Upper lobe of right lung (tissue), 1 donor: Measurements from ENCODE around the gene COQ8B. TPM values are rescaled to one million over a fixed set of nuclear protein-coding genes. Genes with fewer than 3 reads are reported as not detected.

Experiments
- ATAC-seq: fragments of 200-7000 bp; cut with Tn5 transposase; one replicate; pipeline ENCODE4 v1.9.1; 2020; ENCODE audit warnings: mild to moderate bottlenecking, moderate library complexity
- DNase-seq: peaks from one replicate; pipeline ENCODE4 v3.0.0-alpha.2; 2020
- H3K27ac ChIP-seq: fragments of 200-600 bp; one replicate; pipeline ENCODE4 v1.8.0; 2022
- H3K27me3 ChIP-seq: fragments of 200-600 bp; one replicate; pipeline ENCODE4 v1.8.0; 2022; ENCODE audit warnings: mild to moderate bottlenecking
- H3K36me3 ChIP-seq: fragments of 200-600 bp; one replicate; pipeline ENCODE4 v1.8.0; 2022
- H3K4me1 ChIP-seq: fragments of 200-600 bp; one replicate; pipeline ENCODE4 v1.8.0; 2022
- H3K4me3 ChIP-seq: fragments of 200-600 bp; one replicate; pipeline ENCODE4 v1.8.0; 2022; ENCODE audit warnings: mild to moderate bottlenecking
- H3K9me3 ChIP-seq: fragments of 200-600 bp; one replicate; pipeline ENCODE4 v1.8.0; 2022
- CTCF ChIP-seq: fragments of 200-600 bp; IDR thresholded peaks from one replicate; pipeline ENCODE4 v1.8.0; 2022; ENCODE audit warnings: antibody characterized with exemption
- intact Hi-C: fragments of 100-400 bp; cut with DNase I; formaldehyde crosslinking; loops from one replicate; pipeline ENCODE4 v1.11.0; 2022
- total RNA-seq: library from RNA; stranded (reverse); fragmentation: NEBNext Ultra II Directional; extraction: Animal tissue kit (Norgen Biotek cat#: 25700); gene quantifications from one replicate; pipeline ENCODE4 v1.2.1, GENCODE V29; 2021
- donor health status: DM: no; HTN: yes; CAD: no; lungs with severe emphysema.

The COQ8B gene
- total RNA-seq, 1 donor from 2014 or later: 43.6 TPM

DNA sequence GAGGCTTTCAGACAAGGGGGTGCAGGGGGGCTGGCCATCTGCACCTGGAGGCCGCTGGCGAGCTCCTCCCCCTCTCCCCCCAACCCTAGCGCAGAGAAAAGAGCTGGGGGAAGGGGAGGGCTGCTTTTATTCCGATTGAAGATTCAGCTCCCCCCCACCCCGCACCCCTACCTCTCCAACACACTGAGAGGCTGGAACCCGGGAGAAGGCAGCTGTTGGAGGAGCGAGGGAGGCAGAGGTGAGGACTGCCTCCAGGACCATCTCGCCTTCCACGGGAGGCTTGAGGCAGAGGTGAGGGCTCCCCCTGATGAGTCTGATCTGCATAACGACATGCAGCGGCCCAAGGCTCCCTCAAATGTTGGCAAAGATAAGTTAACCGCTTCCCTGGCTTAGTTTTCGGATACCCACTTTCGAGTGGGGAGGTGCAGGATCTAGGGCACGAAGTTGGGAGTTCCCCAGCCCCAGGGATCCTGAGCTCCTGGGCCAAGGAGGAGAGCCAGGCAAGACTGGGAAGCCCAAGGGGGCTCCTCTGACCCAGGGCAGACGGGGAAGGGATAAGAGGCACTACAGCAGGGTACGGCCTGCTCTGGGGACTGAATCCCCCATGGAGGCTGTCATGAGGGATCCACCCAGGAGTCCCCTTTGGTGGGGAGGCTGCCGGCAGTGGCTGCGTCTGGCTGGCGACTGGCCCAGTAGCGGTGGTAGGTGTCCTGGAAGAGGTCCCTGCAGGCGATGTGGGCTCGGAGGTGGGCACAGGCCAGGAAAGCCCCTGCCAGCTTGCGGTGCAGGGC lies 25.1 kb downstream of the COQ8B start:
- H3K4me3 ChIP-seq: peak overlapping the region; percentile 59
- no peaks in the 10 kb centered on the region for H3K9me3 ChIP-seq
- TF ChIP-seq CTCF: no peak
- intact Hi-C loops: no loop called here
- no peak for DNase-seq
- ATAC-seq: no peak
- no peaks in the 10 kb centered on the region for H3K27me3 ChIP-seq
- peaks cover 17% of the 10 kb centered on the region for H3K4me1 ChIP-seq
- H3K27ac ChIP-seq: peak overlapping the region; percentile 86
- H3K36me3 ChIP-seq: peaks cover 18% of the 10 kb centered on the region

DNA sequence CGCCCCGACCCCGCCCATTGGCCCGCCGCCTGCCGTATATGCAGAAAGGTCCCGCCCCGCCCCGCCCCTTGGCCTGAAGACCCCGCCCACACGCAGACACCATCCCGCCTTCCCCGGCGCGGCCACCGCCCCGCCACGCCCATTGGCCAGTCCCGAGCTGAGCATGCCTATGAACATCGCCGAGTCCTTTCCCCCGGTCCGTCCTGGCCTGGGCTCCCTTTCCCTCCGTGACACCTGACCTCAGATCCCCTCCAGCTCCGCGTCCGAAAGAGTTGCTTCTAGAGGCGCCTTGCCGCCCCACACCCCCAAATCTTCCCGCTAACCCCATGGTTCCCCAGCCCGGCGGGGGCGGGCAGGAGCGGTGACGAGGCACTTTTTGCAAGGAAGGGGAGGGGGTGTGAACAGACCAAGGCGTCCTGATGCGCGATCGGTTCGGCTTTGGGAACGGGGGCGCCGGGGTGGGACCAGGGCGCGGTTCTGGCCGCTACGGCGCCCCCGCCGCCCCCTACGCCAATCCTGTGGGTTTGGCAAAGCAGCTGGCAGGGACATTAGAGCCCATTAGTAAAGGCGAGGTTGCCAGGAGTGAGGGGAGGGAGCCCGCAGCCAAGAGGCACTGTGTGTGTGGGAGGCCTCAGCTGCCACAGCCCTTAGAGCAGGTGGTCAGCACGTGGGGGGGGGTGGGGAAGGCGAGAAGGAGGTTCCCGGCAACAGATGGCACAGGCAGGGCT lies 25.8 kb downstream of the COQ8B start:
- Histone ChIP-seq H3K27me3 (no peaks in the 10 kb centered on the region), H3K36me3 (peaks cover 13% of the 10 kb centered on the region), H3K4me1 (peaks cover 17% of the 10 kb centered on the region), H3K27ac (peak overlapping the region; percentile 86), H3K4me3 (peak overlapping the region; percentile 59), H3K9me3 (no peaks in the 10 kb centered on the region)
- intact Hi-C loops: no loop called here
- DNase-seq (peak; percentile 97), ATAC-seq (peak; percentile 93)
- TF ChIP-seq CTCF: no peak

GRCh38 chr19:40690050-40690692 lies 26.5 kb downstream of the COQ8B start, which contains the start of gene NUMBL:
NUMBL (minus strand) TSS chr19:40690651; CDS start chr19:40690483, 168 bp downstream.
- ATAC-seq (no peak), DNase-seq (no peak)
- Histone ChIP-seq H3K27me3 (no peaks in the 10 kb centered on the region), H3K36me3 (peaks cover 13% of the 10 kb centered on the region), H3K27ac (peak within 1 kb of the TSS; percentile 86), H3K4me3 (peak within 1 kb of the TSS; percentile 59), H3K4me1 (peaks cover 17% of the 10 kb centered on the region), H3K9me3 (no peaks in the 10 kb centered on the region)
- intact Hi-C loops: no loop called here
- TF ChIP-seq CTCF: no peak

GRCh38 chr19:40689339-40690049 lies 27.2 kb downstream of the COQ8B start:
- no peaks in the 10 kb centered on the region for H3K27me3 ChIP-seq
- no peak for DNase-seq
- no peaks in the 10 kb centered on the region for H3K9me3 ChIP-seq
- H3K4me1 ChIP-seq: peaks cover 17% of the 10 kb centered on the region
- TF ChIP-seq CTCF: no peak
- peaks cover 17% of the 10 kb centered on the region for H3K36me3 ChIP-seq
- intact Hi-C loops: no loop called here
- peak overlapping the region; percentile 74 for H3K27ac ChIP-seq
- peak overlapping the region; percentile 59 for H3K4me3 ChIP-seq
- ATAC-seq: no peak

DNA sequence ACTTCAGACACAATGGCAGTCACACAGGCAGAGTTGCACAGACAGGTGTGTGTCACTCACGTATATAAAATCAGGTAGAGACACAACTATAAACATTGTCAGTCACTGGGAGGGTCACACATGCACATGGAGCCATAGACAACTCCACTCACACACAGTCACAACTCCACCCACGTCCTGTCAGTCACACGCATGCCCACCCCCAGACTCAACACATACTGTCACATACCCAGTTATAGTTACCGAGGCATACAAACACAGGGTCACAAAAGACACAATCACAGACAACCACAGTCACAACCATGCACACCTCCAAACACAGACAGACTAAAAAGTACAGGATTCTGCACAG lies 27.7 kb downstream of the COQ8B start:
- TF ChIP-seq CTCF: no peak
- no peaks in the 10 kb centered on the region for H3K27me3 ChIP-seq
- DNase-seq (no peak), ATAC-seq (no peak)
- H3K4me1 ChIP-seq: peaks cover 17% of the 10 kb centered on the region
- intact Hi-C loops: no loop called here
- no peak overlapping the region for H3K27ac ChIP-seq
- peaks cover 17% of the 10 kb centered on the region for H3K36me3 ChIP-seq
- peak overlapping the region; percentile 59 for H3K4me3 ChIP-seq
- no peaks in the 10 kb centered on the region for H3K9me3 ChIP-seq
